Measurements from ENCODE around the gene FAM171A2. TPM values are rescaled to one million over a fixed set of nuclear protein-coding genes. Genes with fewer than 3 reads are reported as not detected.

The FAM171A2 gene
- polyA plus RNA-seq, 2 of the 4 experiments (the other 2 are of a cell fraction): 1.8 to 3.9 TPM

- 93% methylated on average over 2 of the region's 2 CpGs for WGBS (ENCODE audit: missing lambda C conversion rate)
- FAIRE-seq (no peak), DNase-seq (ENCODE audit: low read depth in 1 of 2, low spot score in 1 of 2) (no peak), ATAC-seq (no peak)
- Histone ChIP-seq H3K27ac (no peak overlapping the region), H3K9me3 (no peaks in the 10 kb centered on the region), H3K4me3 (no peak overlapping the region), H3K4me2 (no peak overlapping the region), H3K4me1 (peaks cover 3% of the 10 kb centered on the region; the same call in 1 of the 3 replicates)
- TF ChIP-seq ATOH8 (CRISPR knock-in tag; IDR thresholded peaks at IDR 0.05; ENCODE audit: low read depth) (no peak), POLR2AphosphoS2 (conservative IDR thresholded peaks at IDR 0.05; ENCODE audit: low read length) (no peak), REST (IDR thresholded peaks at IDR 0.05) (no peak), CTCF (IDR thresholded peaks at IDR 0.05) (no peak), HMGXB4 (CRISPR knock-in tag; IDR thresholded peaks at IDR 0.05; ENCODE audit: borderline replicate concordance) (no peak), KDM1A (IDR thresholded peaks at IDR 0.05; ENCODE audit: low read depth) (no peak), CBX8 (IDR thresholded peaks at IDR 0.05) (no peak), ZNF302 (CRISPR knock-in tag; IDR thresholded peaks at IDR 0.05) (no peak), CBX2 (IDR thresholded peaks at IDR 0.05; ENCODE audit: borderline replicate concordance, low read depth) (no peak), CHD2 (IDR thresholded peaks at IDR 0.05; ENCODE audit: low read length, partially characterized antibody) (no peak)
- CTCF ChIA-PET: interaction anchor here (0.6 to 6.8 kb wide), 4 partner anchors 12 to 39 kb away, joined by 3 to 62 read pairs (median 4); no protein-coding TSS in a partner anchor
- POLR2A ChIA-PET: interaction anchor here (0.9 kb wide), 1 partner anchor 12 kb away, joined by 8 read pairs; no protein-coding TSS in a partner anchor
Observed at GRCh38 chr17:44387804-44388203, 24.2 kb upstream of the FAM171A2 start.

GRCh38 chr17:44386182-44386525 is 22.5 kb upstream of the FAM171A2 start:
- FAIRE-seq (no peak), ATAC-seq (no peak)

More at GRCh38 chr17:44386182-44386525, 22.5 kb upstream of the FAM171A2 start:
- Histone ChIP-seq H3K27ac (no peak overlapping the region; a peak in 1 of 6 replicates), H3K4me2 (peak overlapping the region; percentile 87), H3K9me3 (no peaks in the 10 kb centered on the region), H3K4me3 (no peak overlapping the region; the same call in 2 of the 3 replicates), H3K4me1 (peaks cover 3% of the 10 kb centered on the region; the same call in 1 of the 3 replicates)
- CTCF ChIA-PET: interaction anchor here (1.0 to 6.8 kb wide), 8 partner anchors 14 to 142 kb away, joined by 3 to 62 read pairs (median 4); partner anchors contain the start of gene FAM171A2
- WGBS (ENCODE audit: missing lambda C conversion rate): 85% methylated on average over 10 of the region's 10 CpGs
- TF ChIP-seq BCL3 (IDR thresholded peaks at IDR 0.05) (no peak), CHD4 (IDR thresholded peaks at IDR 0.05; ENCODE audit: borderline replicate concordance) (no peak), HES2 (IDR thresholded peaks at IDR 0.05) (no peak), GATA3 (IDR thresholded peaks at IDR 0.05; ENCODE audit: borderline replicate concordance) (no peak), HOXB13 (CRISPR knock-in tag; IDR thresholded peaks at IDR 0.05; ENCODE audit: low read depth) (no peak), PBX3 (IDR thresholded peaks at IDR 0.05) (no peak), E2F6 (IDR thresholded peaks at IDR 0.05; ENCODE audit: borderline replicate concordance, low read depth) (no peak)
- DNase-seq (ENCODE audit: low read depth in 1 of 2, low spot score in 1 of 2): no peak
- POLR2A ChIA-PET: interaction anchor here (1.5 kb wide), 1 partner anchor 166 kb away, joined by 4 read pairs; no protein-coding TSS in a partner anchor
